H1 (cell line): ENCODE results near the gene ZNF727. TPM values are rescaled to one million over a fixed set of nuclear protein-coding genes. Genes with fewer than 3 reads are reported as not detected.
"Not testable (repeated sequence)": the region's sequence is repeated elsewhere in the genome, so short reads cannot be mapped to it uniquely, and the experiment has no call there.

Source experiments
- CTCF ChIA-PET: fragments of 300-600 bp; sonication (Branson Sonifier 250); formaldehyde crosslinking; loops from one replicate; lab custom pipeline; 2021; ENCODE audit not compliant: partially characterized antibody; lab: Charles Lee
- POLR2A ChIA-PET: fragments of 300-600 bp; sonication (Branson Sonifier 250); formaldehyde crosslinking; loops from one replicate; lab custom pipeline; 2021; ENCODE audit warnings: inconsistent platforms; ENCODE audit not compliant: partially characterized antibody; lab: Charles Lee
- DNase-seq, 2 experiments: peaks; one replicate each; pipeline versions ENCODE4 v3.0.0 to v3.0.0-alpha.2; 2010 to 2022; ENCODE audit warnings: low spot score in 2 of 2, low read depth in 1 of 2, mixed read lengths in 1 of 2
- FAIRE-seq: peaks from 2 replicates; lab custom pipeline; 2011; peaks lifted over from hg19 to GRCh38; lab: Jason Lieb, UNC
- H2AFZ ChIP-seq: 2 replicates; pipeline ENCODE4 v1.8.1; 2012; ENCODE audit warnings: low read length, inconsistent platforms
- H2AK5ac ChIP-seq: 2 replicates; pipeline ENCODE4 v1.6.1; 2013; ENCODE audit warnings: low read depth, low read length
- H2BK120ac ChIP-seq: replicated peaks from 2 replicates; pipeline ENCODE3; 2013; ENCODE audit warnings: low read depth, low read length, inconsistent platforms
- H2BK12ac ChIP-seq: 2 replicates; pipeline ENCODE4 v1.6.1; 2013; ENCODE audit warnings: low read depth, low read length
- H2BK15ac ChIP-seq: 2 replicates; pipeline ENCODE4 v1.6.1; 2013; ENCODE audit warnings: low read length
- H2BK20ac ChIP-seq: 2 replicates; pipeline ENCODE4 v1.6.1; 2013; ENCODE audit warnings: low read length
- H2BK5ac ChIP-seq: 2 replicates; pipeline ENCODE4 v1.6.1; 2013; ENCODE audit warnings: low read depth, low read length
- H3K14ac ChIP-seq: 2 replicates; pipeline ENCODE4 v1.6.1; 2013; ENCODE audit warnings: inconsistent platforms; ENCODE audit not compliant: insufficient read length
- H3K18ac ChIP-seq: 2 replicates; pipeline ENCODE4 v1.6.1; 2013; ENCODE audit warnings: low read length; ENCODE audit errors: extremely low read depth
- H3K23ac ChIP-seq: 2 replicates; pipeline ENCODE4 v1.6.1; 2013; ENCODE audit warnings: inconsistent platforms; ENCODE audit not compliant: insufficient read length
- H3K23me2 ChIP-seq: 2 replicates; pipeline ENCODE4 v1.6.1; 2013; ENCODE audit warnings: low read depth, low read length
- H3K27ac ChIP-seq: 2 replicates; pipeline ENCODE4 v1.6.1; 2011; ENCODE audit warnings: low read depth, low read length, inconsistent platforms
- H3K27me3 ChIP-seq, 4 experiments: replicated peaks in 1 of 4; 1 replicate in 1 of 4; 2 replicates in 3 of 4; pipeline versions ENCODE4 v1.6.1 to v1.8.1; 2011 to 2013; ENCODE audit warnings: low read length in 3 of 4, mild to moderate bottlenecking in 3 of 4, inconsistent platforms in 2 of 4, mixed read lengths in 2 of 4, moderate library complexity in 1 of 4; ENCODE audit not compliant: control insufficient read depth in 3 of 4, insufficient read depth in 3 of 4; ENCODE audit errors: extremely low read depth in 1 of 4
- H3K36me3 ChIP-seq, 4 experiments: 2 replicates each; pipeline versions ENCODE4 v1.6.1 to v1.8.1; 2011 to 2013; ENCODE audit warnings: mild to moderate bottlenecking in 4 of 4, low read length in 3 of 4, moderate library complexity in 2 of 4, control low read depth in 1 of 4, inconsistent platforms in 1 of 4; ENCODE audit not compliant: insufficient read depth in 4 of 4, control insufficient read depth in 2 of 4
- H3K4ac ChIP-seq: replicated peaks from 2 replicates; pipeline ENCODE3; 2013; ENCODE audit warnings: low read length, low read depth, mixed read lengths, inconsistent platforms; ENCODE audit not compliant: insufficient read length
- H3K4me1 ChIP-seq, 4 experiments: replicated peaks in 1 of 4; 1 replicate in 1 of 4; 2 replicates in 3 of 4; pipeline versions ENCODE4 v1.6.1 to v1.8.1; 2011 to 2013; ENCODE audit warnings: low read length in 3 of 4, inconsistent platforms in 2 of 4, mixed read lengths in 1 of 4; ENCODE audit not compliant: insufficient read depth in 4 of 4, control insufficient read depth in 3 of 4
- H3K4me2 ChIP-seq, 2 experiments: 2 replicates each; pipeline versions ENCODE4 v1.6.1 to v1.8.1; 2011 to 2013; ENCODE audit warnings: low read depth in 2 of 2, low read length in 2 of 2, control low read depth in 1 of 2, inconsistent platforms in 1 of 2, mild to moderate bottlenecking in 1 of 2; ENCODE audit not compliant: insufficient read depth in 1 of 2
- H3K4me3 ChIP-seq, 4 experiments: fragments of 200-600, 300-600 bp in 1 of 4; sonication (generic), shearing (Covaris generic), sonication (Bioruptor Twin) in 1 of 4; 2 replicates each; pipeline versions ENCODE4 v1.5.1 to v1.8.1; 2011 to 2016; ENCODE audit warnings: low read length in 4 of 4, low read depth in 3 of 4, control low read depth in 2 of 4, inconsistent platforms in 2 of 4, mild to moderate bottlenecking in 2 of 4, mixed read lengths in 1 of 4, moderate library complexity in 1 of 4; ENCODE audit not compliant: insufficient read depth in 2 of 4; ENCODE audit errors: extremely low read depth in 1 of 4
- H3K56ac ChIP-seq: replicated peaks from 2 replicates; pipeline ENCODE3; 2013; ENCODE audit warnings: low read depth, mild to moderate bottlenecking, mixed read lengths, low read length, inconsistent platforms; ENCODE audit not compliant: insufficient read length
- H3K79me1 ChIP-seq: 2 replicates; pipeline ENCODE4 v1.6.1; 2013; ENCODE audit warnings: low read depth, low read length, control low read depth
- H3K79me2 ChIP-seq, 2 experiments: 2 replicates each; pipeline versions ENCODE4 v1.6.1 to v1.8.1; 2012 to 2013; ENCODE audit warnings: low read length in 2 of 2, mild to moderate bottlenecking in 2 of 2, inconsistent platforms in 1 of 2; ENCODE audit not compliant: insufficient read depth in 2 of 2, control insufficient read depth in 1 of 2
- H3K9ac ChIP-seq, 4 experiments: replicated peaks in 1 of 4; 1 replicate in 1 of 4; 2 replicates in 3 of 4; pipeline versions ENCODE4 v1.6.1 to v1.8.1; 2011 to 2013; ENCODE audit warnings: low read depth in 3 of 4, low read length in 3 of 4, control low read depth in 2 of 4, mild to moderate bottlenecking in 2 of 4, moderate library complexity in 2 of 4, inconsistent platforms in 1 of 4; ENCODE audit errors: extremely low read depth in 1 of 4
- H3K9me3 ChIP-seq, 2 experiments: 2 replicates each; pipeline versions ENCODE4 v1.6.1 to v1.8.1; 2012 to 2013; ENCODE audit warnings: mild to moderate bottlenecking in 2 of 2, moderate library complexity in 2 of 2, control low read depth in 1 of 2, inconsistent platforms in 1 of 2, low read depth in 1 of 2, low read length in 1 of 2, mixed read lengths in 1 of 2; ENCODE audit not compliant: insufficient read depth in 2 of 2
- H4K20me1 ChIP-seq, 2 experiments: replicated peaks in 1 of 2; 2 replicates each; pipeline versions ENCODE3 to v1.8.1; 2011 to 2013; ENCODE audit warnings: inconsistent platforms in 2 of 2, low read length in 2 of 2, mild to moderate bottlenecking in 1 of 2; ENCODE audit not compliant: insufficient read depth in 2 of 2, control insufficient read depth in 1 of 2
- H4K5ac ChIP-seq: 2 replicates; pipeline ENCODE4 v1.6.1; 2013; ENCODE audit warnings: low read length, low read depth, mixed read lengths, inconsistent platforms; ENCODE audit not compliant: insufficient read length
- H4K8ac ChIP-seq: 2 replicates; pipeline ENCODE4 v1.8.0; 2013; ENCODE audit warnings: mild to moderate bottlenecking, moderate library complexity, low read length, inconsistent platforms; ENCODE audit not compliant: insufficient read depth; ENCODE audit errors: extremely low read depth
- H4K91ac ChIP-seq: replicated peaks from 2 replicates; pipeline ENCODE3; 2013; ENCODE audit warnings: low read length, mixed read lengths, inconsistent platforms; ENCODE audit not compliant: insufficient read length
- WGBS, 2 experiments: shearing (Covaris generic) in 1 of 2; methylation state at CpG; one replicate each; pipeline versions ENCODE4 v1.1.6 to v1.1.7; 2013 to 2015; ENCODE audit warnings: low lambda C conversion rate in 2 of 2, mixed read lengths in 2 of 2, inconsistent platforms in 1 of 2, low coverage in 1 of 2, missing lambda C conversion rate in 1 of 2; ENCODE audit not compliant: insufficient replicate concordance in 2 of 2, insufficient coverage in 1 of 2, insufficient read length in 1 of 2; ENCODE audit errors: extremely low coverage in 1 of 2, missing lambda C conversion rate in 1 of 2; 5-methylcytosine and 5-hydroxymethylcytosine counted together
- polyA plus RNA-seq, 7 experiments: library from polyadenylated mRNA; depleted of rRNA in 3 of 7; stranded (reverse) in 5 of 7; unstranded in 2 of 7; fragments of >200 nt in 5 of 7; fragments of 200-250 nt in 2 of 7; gene quantifications; 1 replicate in 5 of 7; 2 replicates in 1 of 7; 4 replicates in 1 of 7; pipeline versions ENCODE4 v1.2.1 to v1.2.3, GENCODE V29; 2011 to 2013; ENCODE audit warnings: missing spikeins in 2 of 7, mixed read lengths in 2 of 7
- total RNA-seq: library from RNA; stranded (reverse); fragmentation: NEBNext Ultra II Directional; extraction: Animal tissue kit (Norgen Biotek cat#: 25700); gene quantifications from 2 replicates; pipeline ENCODE4 v1.2.1, GENCODE V29; 2021

ZNF727 gene
- total and polyA plus RNA-seq, 2 of the 8 experiments (the other 6 are each of a cell fraction or from before 2014, with no cell fraction given), result not detected

- H4K8ac ChIP-seq, H3K23ac ChIP-seq, H2BK12ac ChIP-seq, H2BK20ac ChIP-seq, FAIRE-seq, DNase-seq, H3K18ac ChIP-seq, H3K79me1 ChIP-seq, H4K5ac ChIP-seq, H2BK15ac ChIP-seq, H3K4ac ChIP-seq, H2BK5ac ChIP-seq, H3K14ac ChIP-seq, H3K27ac ChIP-seq, H3K4me1 ChIP-seq, H2AFZ ChIP-seq, H3K4me3 ChIP-seq, H3K4me2 ChIP-seq, H3K56ac ChIP-seq, H3K9ac ChIP-seq, H2BK120ac ChIP-seq, H3K27me3 ChIP-seq, H2AK5ac ChIP-seq, H4K91ac ChIP-seq, H3K36me3 ChIP-seq, H3K23me2 ChIP-seq, H4K20me1 ChIP-seq, POLR2A ChIA-PET, H3K79me2 ChIP-seq: not testable (repeated sequence)
- H3K9me3 ChIP-seq, result peaks cover 60 to 72% of the 10 kb centered on the region in 2 experiments
- WGBS, 2 experiments, result 85% methylated on average over 5 of the region's 5 CpGs; no CpG with 5 or more reads in 1 of the 2 experiments
- CTCF ChIA-PET, result interaction anchor here (0.6 kb wide), 1 partner anchor 9 kb away, joined by 3 read pairs; no protein-coding TSS in a partner anchor
Observed at GRCh38 chr7:64088863-64089262, 43.6 kb downstream of the ZNF727 start.

Other genes starting within 250 kb of the ZNF727 start
- not detected in 2 replicates for gene ZNF722, start 46.6 kb upstream of the ZNF727 start, total RNA-seq
- not detected in 2 replicates for gene ZNF722, start 46.6 kb upstream of the ZNF727 start, polyA plus RNA-seq (2011; rRNA removed)
- gene ZNF735, start 161.8 kb downstream of the ZNF727 start, total RNA-seq, result not detected in 2 replicates
- gene ZNF735, start 161.8 kb downstream of the ZNF727 start, polyA plus RNA-seq (2011; rRNA removed), result not detected in 2 replicates
- gene ZNF679, start 183.0 kb downstream of the ZNF727 start, total RNA-seq, result not detected in 2 replicates
- gene ZNF679, start 183.0 kb downstream of the ZNF727 start, polyA plus RNA-seq (2011; rRNA removed), result not detected in 2 replicates